Vagina (tissue), 2 donors: ENCODE data around the gene NPC2. TPM values are rescaled to one million over a fixed set of nuclear protein-coding genes. Genes with fewer than 3 reads are reported as not detected.
"Not testable (repeated sequence)": the region's sequence is repeated elsewhere in the genome, so short reads cannot be mapped to it uniquely, and the experiment has no call there.

Experiments used
- DNase-seq, 2 donors: peaks; one replicate each; pipeline ENCODE4 v3.0.0-alpha.2; 2017; ENCODE audit errors: extremely low spot score in 2 of 2
- H3K27ac ChIP-seq: fragments of 200-600 bp; sonication (generic); one replicate; pipeline ENCODE4 v1.5.1; 2019
- H3K27me3 ChIP-seq: fragments of 200-600 bp; sonication (generic); one replicate; pipeline ENCODE4 v1.5.1; 2019
- H3K36me3 ChIP-seq, 2 donors: fragments of 200-600 bp; sonication (generic); one replicate each; pipeline ENCODE4 v1.5.1; 2017 to 2019
- H3K4me1 ChIP-seq: fragments of 200-600 bp; sonication (generic); one replicate; pipeline ENCODE4 v1.5.1; 2019
- H3K4me3 ChIP-seq, 2 donors: fragments of 200-600 bp; sonication (generic); 1 replicate in 1 of 2; 2 replicates in 1 of 2; pipeline ENCODE4 v1.5.1; 2016 to 2019
- H3K9me3 ChIP-seq: fragments of 200-600 bp; sonication (generic); one replicate; pipeline ENCODE4 v1.5.1; 2019
- CTCF ChIP-seq, 3 experiments: fragments of 450-650 bp in 2 of 3; fragments of 200-600 bp in 1 of 3; sonication (generic) in 1 of 3; IDR thresholded peaks; one replicate each; pipeline ENCODE4 v1.5.1; 2017 to 2019; ENCODE audit warnings: antibody characterized with exemption in 3 of 3, mild to moderate bottlenecking in 2 of 3, moderate library complexity in 2 of 3
- POLR2A ChIP-seq, 2 donors: fragments of 450-650 bp; IDR thresholded peaks; one replicate each; pipeline ENCODE4 v1.6.1; 2017; ENCODE audit warnings: antibody characterized with exemption in 2 of 2, mild to moderate bottlenecking in 2 of 2, moderate library complexity in 2 of 2
- POLR2AphosphoS5 ChIP-seq, 2 donors: sonication (generic); formaldehyde crosslinking; IDR thresholded peaks; one replicate each; pipeline ENCODE4 v1.9.0; 2017; ENCODE audit warnings: antibody characterized with exemption in 2 of 2, mild to moderate bottlenecking in 2 of 2, low read depth in 1 of 2; ENCODE audit not compliant: insufficient read depth in 1 of 2
- intact Hi-C: fragments of 100-400 bp; cut with DNase I; formaldehyde crosslinking; loops from one replicate; pipeline ENCODE4 v1.15.1; 2023
- total RNA-seq: library from RNA; depleted of rRNA; stranded (reverse); fragments of >200 nt; gene quantifications from one replicate; pipeline ENCODE4 v1.2.3, GENCODE V29; 2016

The NPC2 gene
- total RNA-seq, 1 donor from 2014 or later: 165 TPM

DNA sequence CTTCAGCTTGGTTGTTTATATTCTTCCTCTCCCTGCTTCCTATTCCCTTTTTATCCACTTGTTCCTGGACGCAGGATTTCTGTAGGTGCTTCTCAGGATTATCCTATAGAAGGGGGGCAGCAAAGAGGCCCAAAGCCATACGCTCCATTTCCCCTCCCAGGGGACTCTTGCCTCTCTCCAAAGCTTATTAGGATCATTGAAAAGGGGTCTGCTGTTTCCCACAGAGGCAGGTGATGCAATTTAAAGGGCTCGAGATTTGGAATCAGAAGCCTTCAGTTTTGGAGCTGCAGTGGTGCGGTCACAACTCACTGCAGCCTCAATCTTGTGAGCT is 35.6 kb downstream of the NPC2 start:
- H3K36me3 ChIP-seq: no peaks in the 10 kb centered on the region
- DNase-seq: no peak

DNA sequence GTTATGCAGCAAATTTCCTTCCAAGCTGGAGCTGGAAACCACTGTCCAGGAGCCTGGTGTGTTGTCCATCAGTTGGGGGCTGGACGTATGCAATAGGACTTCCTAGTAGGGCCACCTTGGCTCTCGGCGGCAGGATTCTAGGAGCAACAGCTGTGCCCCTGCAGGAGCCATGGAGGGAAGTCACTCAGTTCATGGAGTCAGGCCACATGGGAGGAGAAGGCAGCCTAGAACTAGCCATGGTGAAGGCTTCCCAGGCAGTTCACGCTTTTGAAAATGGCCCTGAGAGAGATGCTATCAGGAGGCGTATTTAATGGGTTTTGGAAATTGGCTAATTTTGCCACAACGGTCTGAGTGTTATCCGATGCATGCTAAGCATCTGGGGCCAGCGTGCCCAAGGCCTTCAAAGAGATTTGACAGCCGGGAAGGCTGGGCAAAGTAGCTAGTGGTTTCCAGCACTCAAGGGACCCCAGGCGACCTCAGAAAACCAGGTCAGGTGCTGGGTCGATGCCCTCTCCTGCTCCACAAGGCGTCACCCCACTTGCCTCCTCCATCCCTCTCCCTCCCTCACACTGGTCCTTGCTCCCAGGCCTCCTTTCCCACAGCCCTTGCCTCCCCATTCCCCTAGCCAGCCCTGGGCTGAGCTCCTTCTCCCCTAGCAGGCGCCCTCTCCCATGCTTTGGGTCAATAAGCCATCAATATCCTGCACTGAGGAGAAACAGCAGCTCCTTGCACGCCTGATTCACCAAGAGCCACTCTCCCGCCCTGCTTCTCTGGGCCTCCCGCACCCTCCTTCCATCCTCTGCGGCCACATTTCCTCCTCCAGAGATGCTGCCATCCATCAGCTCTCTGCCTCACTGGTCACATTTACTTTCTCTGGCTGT is 36.2 kb downstream of the NPC2 start:
- no peaks in the 10 kb centered on the region for H3K9me3 ChIP-seq
- intact Hi-C loops: no loop called here
- no peak overlapping the region for H3K27ac ChIP-seq
- peaks cover 11% of the 10 kb centered on the region for H3K4me1 ChIP-seq
- peak in 1 of 2 donors; percentile 82 for DNase-seq
- no peak overlapping the region for H3K4me3 ChIP-seq
- H3K27me3 ChIP-seq: no peaks in the 10 kb centered on the region
- H3K36me3 ChIP-seq: no peaks in the 10 kb centered on the region
- TF ChIP-seq POLR2A (IDR thresholded peaks at IDR 0.05) (no peak), CTCF (IDR thresholded peaks at IDR 0.05) (no peak), POLR2AphosphoS5 (IDR thresholded peaks at IDR 0.05; ENCODE audit: insufficient read depth in 1 of 2, low read depth in 1 of 2) (no peak)

More for the DNA sequence above, 35.6 kb downstream of the NPC2 start:
- TF ChIP-seq CTCF (IDR thresholded peaks at IDR 0.05) (no peak), POLR2AphosphoS5 (IDR thresholded peaks at IDR 0.05; ENCODE audit: insufficient read depth in 1 of 2, low read depth in 1 of 2) (no peak), POLR2A (IDR thresholded peaks at IDR 0.05) (no peak)
- intact Hi-C loops: no loop called here
- Histone ChIP-seq H3K27me3 (no peaks in the 10 kb centered on the region), H3K9me3 (no peaks in the 10 kb centered on the region), H3K4me1 (peaks cover 11% of the 10 kb centered on the region), H3K4me3 (no peak overlapping the region), H3K27ac (no peak overlapping the region)

- H3K4me1 ChIP-seq, DNase-seq, H3K4me3 ChIP-seq, H3K27me3 ChIP-seq, H3K36me3 ChIP-seq, H3K9me3 ChIP-seq, H3K27ac ChIP-seq: not testable (repeated sequence)
- intact Hi-C loops: loop anchor here (1.0 kb wide), 1 partner anchor 18 kb away; no protein-coding TSS in a partner anchor
Measured at GRCh38 chr14:74454397-74454796, 38.7 kb downstream of the NPC2 start.

DNA sequence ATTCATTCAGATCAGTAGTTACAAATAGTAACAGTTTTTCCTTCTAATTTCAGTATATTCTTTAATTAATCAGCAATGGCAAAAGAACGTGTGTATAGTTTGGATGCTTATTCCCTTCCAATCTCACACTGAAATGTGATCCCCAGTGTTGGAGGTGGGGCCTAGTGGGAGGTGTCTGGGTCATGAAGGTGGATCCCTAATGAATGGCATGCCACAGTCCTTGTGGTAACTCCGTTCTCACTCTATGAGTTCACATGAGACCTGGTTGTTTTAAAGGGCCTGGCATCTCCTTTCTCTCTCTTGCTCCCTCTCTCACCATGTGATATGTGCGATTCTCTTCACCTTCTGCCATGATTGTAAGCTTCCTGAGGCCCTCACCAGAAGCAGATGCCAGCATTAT is 48.2 kb downstream of the NPC2 start:
- DNase-seq: no peak
- Histone ChIP-seq H3K36me3 (no peaks in the 10 kb centered on the region), H3K4me1 (no peaks in the 10 kb centered on the region), H3K4me3 (no peak overlapping the region), H3K27me3 (no peaks in the 10 kb centered on the region), H3K27ac (no peak overlapping the region), H3K9me3 (no peaks in the 10 kb centered on the region)
- intact Hi-C loops: no loop called here
- TF ChIP-seq POLR2A (IDR thresholded peaks at IDR 0.05): no peak
- no peak for TF ChIP-seq POLR2AphosphoS5 (IDR thresholded peaks at IDR 0.05; ENCODE audit: insufficient read depth in 1 of 2, low read depth in 1 of 2)
- no peak for TF ChIP-seq CTCF (IDR thresholded peaks at IDR 0.05)

GRCh38 chr14:74442757-74443156 is 50.3 kb downstream of the NPC2 start:
- Histone ChIP-seq H3K4me1 (no peaks in the 10 kb centered on the region), H3K9me3 (no peaks in the 10 kb centered on the region), H3K27ac (no peak overlapping the region), H3K4me3 (no peak overlapping the region), H3K36me3 (no peaks in the 10 kb centered on the region), H3K27me3 (no peaks in the 10 kb centered on the region)
- intact Hi-C loops: no loop called here
- no peak for TF ChIP-seq POLR2AphosphoS5 (IDR thresholded peaks at IDR 0.05; ENCODE audit: insufficient read depth in 1 of 2, low read depth in 1 of 2)
- no peak for TF ChIP-seq CTCF (IDR thresholded peaks at IDR 0.05)
- TF ChIP-seq POLR2A (IDR thresholded peaks at IDR 0.05): no peak
- DNase-seq: no peak
